Vagina (tissue), 2 donors: Measurements from ENCODE around the gene LIMK2.

Source experiments
- POLR2A ChIP-seq, 2 donors: fragments of 450-650 bp; IDR thresholded peaks; one replicate each; pipeline ENCODE4 v1.6.1; 2017; ENCODE audit warnings: antibody characterized with exemption in 2 of 2, mild to moderate bottlenecking in 2 of 2, moderate library complexity in 2 of 2
- POLR2AphosphoS5 ChIP-seq, 2 donors: sonication (generic); formaldehyde crosslinking; IDR thresholded peaks; one replicate each; pipeline ENCODE4 v1.9.0; 2017; ENCODE audit warnings: antibody characterized with exemption in 2 of 2, mild to moderate bottlenecking in 2 of 2, low read depth in 1 of 2; ENCODE audit not compliant: insufficient read depth in 1 of 2
- TF ChIP-seq, protein P1 (sequence below), 3 experiments: fragments of 450-650 bp in 2 of 3; fragments of 200-600 bp in 1 of 3; sonication (generic) in 1 of 3; IDR thresholded peaks; one replicate each; pipeline ENCODE4 v1.5.1; 2017 to 2019; ENCODE audit warnings: antibody characterized with exemption in 3 of 3, mild to moderate bottlenecking in 2 of 3, moderate library complexity in 2 of 3

DNA sequence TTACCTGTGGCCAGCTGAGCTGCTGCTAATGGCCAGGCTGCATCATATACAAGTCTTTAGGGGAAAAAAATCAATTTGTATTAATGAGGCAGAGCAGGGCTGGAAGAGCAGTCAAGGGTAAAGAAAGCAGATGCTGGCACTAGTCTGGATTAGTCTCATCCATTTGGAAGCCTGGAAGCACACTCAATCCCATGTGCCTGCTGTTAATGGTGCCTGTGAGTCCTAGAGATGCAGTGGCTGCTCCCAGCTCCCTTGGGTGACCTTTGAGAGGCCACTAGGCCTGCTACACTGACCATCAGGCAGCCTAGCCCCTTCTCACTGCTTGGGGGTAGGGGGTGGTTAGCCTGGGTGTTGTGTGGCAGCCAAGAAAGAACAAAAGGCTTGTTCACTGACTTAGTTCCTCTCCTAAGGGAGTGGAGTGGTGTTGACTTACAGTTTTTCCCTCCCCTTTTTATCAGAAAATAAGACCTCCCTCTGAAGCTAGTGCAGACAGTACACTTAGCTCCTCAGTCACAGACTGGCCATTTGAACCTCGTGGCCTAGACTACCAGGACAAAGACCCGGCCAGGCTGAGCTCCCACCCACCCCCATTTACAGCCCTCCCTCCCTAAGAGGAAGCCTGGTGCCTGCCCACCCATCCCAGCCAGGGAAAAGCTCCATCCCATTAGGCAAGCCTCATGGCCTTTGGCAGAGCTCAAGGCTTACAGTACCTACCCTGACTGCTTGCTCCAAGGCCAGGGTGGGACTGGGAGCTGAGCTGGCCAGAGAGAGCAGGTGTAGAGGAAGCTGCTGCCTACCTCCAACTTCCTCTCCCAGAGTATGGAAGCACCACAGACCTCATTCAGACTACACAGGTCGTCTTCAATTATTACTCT, 72.4 kb downstream of the LIMK2 start:
- TF ChIP-seq, protein P1, sequence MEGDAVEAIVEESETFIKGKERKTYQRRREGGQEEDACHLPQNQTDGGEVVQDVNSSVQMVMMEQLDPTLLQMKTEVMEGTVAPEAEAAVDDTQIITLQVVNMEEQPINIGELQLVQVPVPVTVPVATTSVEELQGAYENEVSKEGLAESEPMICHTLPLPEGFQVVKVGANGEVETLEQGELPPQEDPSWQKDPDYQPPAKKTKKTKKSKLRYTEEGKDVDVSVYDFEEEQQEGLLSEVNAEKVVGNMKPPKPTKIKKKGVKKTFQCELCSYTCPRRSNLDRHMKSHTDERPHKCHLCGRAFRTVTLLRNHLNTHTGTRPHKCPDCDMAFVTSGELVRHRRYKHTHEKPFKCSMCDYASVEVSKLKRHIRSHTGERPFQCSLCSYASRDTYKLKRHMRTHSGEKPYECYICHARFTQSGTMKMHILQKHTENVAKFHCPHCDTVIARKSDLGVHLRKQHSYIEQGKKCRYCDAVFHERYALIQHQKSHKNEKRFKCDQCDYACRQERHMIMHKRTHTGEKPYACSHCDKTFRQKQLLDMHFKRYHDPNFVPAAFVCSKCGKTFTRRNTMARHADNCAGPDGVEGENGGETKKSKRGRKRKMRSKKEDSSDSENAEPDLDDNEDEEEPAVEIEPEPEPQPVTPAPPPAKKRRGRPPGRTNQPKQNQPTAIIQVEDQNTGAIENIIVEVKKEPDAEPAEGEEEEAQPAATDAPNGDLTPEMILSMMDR (IDR thresholded peaks at IDR 0.05), result no peak
- TF ChIP-seq POLR2AphosphoS5 (IDR thresholded peaks at IDR 0.05; ENCODE audit: insufficient read depth in 1 of 2, low read depth in 1 of 2), result no peak
- TF ChIP-seq POLR2A (IDR thresholded peaks at IDR 0.05), result no peak
